Stimulated activated CD8-positive, alpha-beta memory T cell treated with anti-CD3 and anti-CD28 coated beads, Interleukin-15, amount 100 ng/mL, for 24 hours (primary cell): Measurements from ENCODE around the gene TOMM6.

Experiments
- DNase-seq: peaks from one replicate; pipeline ENCODE4 v3.0.0-alpha.2; 2020; ENCODE audit warnings: low read depth

The TOMM6 gene

GRCh38 chr6:41787219-41787917 lies at the start of gene TOMM6:
Gene TOMM6, plus strand, starts transcription at chr6:41787694. Its CDS starts 4 bp downstream, at chr6:41787698.
- peak; percentile 92 for DNase-seq

DNA sequence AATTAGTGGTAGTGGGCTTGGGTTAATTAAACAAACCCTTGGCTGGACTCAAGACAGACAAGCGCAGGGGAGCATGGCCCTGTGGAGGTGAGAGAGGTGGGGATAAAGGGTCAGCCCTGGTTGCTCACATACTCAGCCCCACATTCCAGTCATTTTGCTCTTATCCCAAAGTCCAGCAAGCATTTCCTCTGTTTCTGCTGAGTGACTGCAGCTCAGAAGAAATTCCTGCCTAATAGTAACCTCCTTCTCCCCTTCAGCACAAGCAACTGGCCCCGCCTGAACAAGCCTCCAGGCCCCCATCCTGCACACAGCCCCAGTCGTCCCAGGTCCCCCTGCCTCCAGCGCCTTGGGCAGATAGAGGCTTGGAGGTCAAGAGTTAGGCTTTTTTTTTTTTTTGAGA lies 48.5 kb upstream of the TOMM6 start:
- DNase-seq, result no peak

- DNase-seq, result no peak
These were observed 46.9 kb upstream of the TOMM6 start for GRCh38 chr6:41740366-41741162.

DNA sequence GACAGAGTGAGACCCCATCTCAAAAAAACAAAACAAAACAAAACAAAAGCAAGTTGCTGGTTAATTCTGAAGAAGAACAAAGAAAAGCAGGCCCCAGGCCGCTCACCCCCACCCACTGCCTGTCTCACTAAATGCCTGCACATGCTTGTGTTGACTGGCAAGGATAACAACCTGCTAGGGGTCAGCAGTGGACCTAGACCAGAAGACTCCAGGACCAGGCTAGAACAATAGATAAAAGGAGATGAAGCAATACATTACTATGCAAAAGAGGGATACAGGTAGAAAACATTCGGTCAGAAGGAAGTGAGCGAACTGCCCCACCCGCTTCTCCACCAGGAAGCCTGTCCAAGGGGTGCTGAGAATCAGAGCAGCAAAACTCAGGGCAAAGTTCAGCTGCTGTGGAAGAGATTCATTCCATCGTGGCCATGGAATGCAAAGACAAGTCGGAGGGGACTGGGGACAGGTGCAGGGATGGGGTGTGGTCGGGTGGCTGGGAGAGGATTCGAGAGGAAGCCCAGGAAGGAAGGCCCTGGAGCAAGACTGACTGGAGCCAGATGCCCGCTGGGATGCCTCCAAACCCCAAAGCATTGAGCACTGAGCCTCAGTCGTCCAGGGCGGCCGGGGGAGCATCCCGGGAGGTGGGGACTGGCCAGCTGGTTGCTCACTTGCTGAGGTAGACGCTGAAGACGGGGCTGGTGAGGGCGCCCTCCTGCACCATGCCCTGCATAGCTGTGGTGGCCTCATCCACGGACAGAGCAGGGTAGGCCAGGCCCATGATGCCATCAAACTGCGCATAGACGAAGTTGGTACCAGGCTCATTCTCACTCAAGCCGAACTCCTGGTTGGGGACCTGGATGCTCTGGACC lies 45.6 kb upstream of the TOMM6 start:
- DNase-seq, result no peak

- DNase-seq, result no peak
These were observed 43.9 kb upstream of the TOMM6 start for GRCh38 chr6:41743406-41744235.

- DNase-seq, result no peak
These were observed 43.2 kb upstream of the TOMM6 start for GRCh38 chr6:41744236-41744787.

DNA sequence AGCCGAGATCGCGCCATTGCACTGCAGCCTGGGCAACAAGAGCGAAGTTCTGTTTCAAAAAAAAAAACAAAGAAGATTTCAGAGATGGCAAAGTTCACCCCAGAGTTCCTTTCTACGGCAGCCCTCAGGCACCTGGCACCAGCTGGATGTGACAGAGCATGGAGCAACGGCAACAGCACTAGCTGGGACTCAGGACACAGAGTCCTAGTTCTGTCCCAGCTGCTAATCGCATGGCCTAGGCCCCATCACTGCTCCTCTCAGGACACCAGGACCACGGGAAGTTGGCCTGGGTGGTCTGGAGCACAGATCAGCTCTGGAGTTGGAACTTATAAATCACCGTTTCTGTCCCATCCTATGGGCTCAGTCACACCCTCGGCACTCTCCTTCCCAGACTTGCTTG lies 41.4 kb upstream of the TOMM6 start:
- DNase-seq, result no peak

- no peak for DNase-seq
These were observed 40.0 kb upstream of the TOMM6 start, which contains the start of gene PGC for GRCh38 chr6:41747256-41748101. Gene PGC, minus strand, starts transcription at chr6:41747397. Its CDS starts 63 bp downstream, at chr6:41747334.

DNA sequence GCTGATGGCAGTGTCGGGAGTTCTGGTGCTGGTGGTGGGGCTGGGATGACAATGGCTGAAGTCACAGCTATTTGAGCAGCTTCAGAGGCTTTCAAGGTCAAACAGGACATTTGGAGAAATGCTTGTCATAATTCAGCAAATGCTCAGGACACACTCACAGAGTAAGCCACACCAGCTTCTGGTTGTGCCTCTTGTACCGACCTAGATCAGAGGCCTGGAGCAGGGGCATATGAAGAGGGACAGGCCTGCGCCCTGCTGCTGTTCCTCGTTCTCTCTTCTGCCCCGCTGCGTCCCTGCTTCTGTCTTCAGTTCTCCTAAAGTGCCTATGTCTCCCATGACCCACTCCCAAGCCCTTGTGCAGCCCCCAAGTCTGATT lies 39.4 kb upstream of the TOMM6 start:
- DNase-seq, result no peak

DNA sequence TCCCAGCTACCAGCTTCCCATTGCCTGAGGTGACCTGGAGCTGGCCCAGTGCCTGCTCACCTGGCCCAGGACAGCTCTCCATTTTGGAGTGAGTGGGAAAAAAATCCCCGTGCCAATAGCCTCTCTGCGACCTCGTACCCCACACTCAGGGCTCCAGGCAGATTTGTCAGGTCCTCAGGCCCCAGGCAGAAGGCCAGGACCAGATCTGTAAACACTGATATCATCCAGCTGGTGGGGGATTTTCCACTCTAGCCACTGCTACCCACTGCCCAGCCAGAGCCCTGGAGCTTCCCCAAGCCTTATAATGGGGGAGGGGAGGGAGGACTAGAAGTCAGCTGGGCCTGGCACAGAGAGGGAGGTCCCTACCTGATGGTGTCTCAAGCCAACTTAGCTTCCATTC lies 39.0 kb upstream of the TOMM6 start:
- no peak for DNase-seq

- DNase-seq, result no peak
These were observed 37.1 kb upstream of the TOMM6 start for GRCh38 chr6:41750374-41750773.

- DNase-seq, result no peak
These were observed 31.6 kb upstream of the TOMM6 start for GRCh38 chr6:41755895-41756294.

DNA sequence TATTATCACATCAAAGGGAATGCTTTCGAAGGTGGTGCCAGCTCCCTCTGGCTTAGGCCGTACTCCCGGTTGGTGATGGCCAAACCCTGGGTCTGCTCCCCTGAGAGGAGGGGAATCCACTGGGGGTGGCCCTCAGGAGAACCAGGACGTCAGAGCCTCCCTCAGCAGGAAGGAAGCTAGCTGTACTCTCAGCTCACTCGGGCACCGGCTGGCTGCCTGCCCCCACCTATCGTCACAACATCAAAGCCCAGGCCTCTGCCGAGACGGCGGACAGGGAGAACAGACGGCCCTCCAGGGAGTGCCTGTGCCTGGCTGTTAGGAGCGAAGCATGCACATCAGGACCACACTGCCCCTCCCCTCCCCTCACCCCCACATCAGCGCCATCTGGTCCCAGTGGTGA lies 31.1 kb upstream of the TOMM6 start:
- DNase-seq, result no peak

DNA sequence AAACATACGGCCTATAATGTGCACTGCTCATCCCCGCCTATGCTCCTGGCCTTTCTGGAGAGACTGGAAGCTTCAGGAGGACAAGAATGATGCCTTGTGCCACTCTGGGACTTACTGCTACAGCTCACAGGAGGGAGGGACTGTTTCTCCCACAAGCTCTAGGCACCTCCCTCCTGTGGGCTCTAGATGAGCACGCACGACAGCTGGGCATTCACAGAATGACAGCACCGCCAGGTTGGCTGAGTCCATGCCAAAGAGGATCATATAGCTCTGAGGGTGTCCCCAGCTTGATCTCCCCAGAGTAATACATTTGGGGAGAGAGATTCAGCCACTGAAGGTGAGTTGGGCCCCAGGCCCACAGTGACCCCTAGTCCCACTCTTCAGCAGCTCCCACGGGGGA lies 30.2 kb upstream of the TOMM6 start:
- no peak for DNase-seq

GRCh38 chr6:41757931-41758640 lies 29.4 kb upstream of the TOMM6 start:
- DNase-seq, result no peak

GRCh38 chr6:41758641-41759035 lies 28.9 kb upstream of the TOMM6 start:
- DNase-seq, result no peak

DNA sequence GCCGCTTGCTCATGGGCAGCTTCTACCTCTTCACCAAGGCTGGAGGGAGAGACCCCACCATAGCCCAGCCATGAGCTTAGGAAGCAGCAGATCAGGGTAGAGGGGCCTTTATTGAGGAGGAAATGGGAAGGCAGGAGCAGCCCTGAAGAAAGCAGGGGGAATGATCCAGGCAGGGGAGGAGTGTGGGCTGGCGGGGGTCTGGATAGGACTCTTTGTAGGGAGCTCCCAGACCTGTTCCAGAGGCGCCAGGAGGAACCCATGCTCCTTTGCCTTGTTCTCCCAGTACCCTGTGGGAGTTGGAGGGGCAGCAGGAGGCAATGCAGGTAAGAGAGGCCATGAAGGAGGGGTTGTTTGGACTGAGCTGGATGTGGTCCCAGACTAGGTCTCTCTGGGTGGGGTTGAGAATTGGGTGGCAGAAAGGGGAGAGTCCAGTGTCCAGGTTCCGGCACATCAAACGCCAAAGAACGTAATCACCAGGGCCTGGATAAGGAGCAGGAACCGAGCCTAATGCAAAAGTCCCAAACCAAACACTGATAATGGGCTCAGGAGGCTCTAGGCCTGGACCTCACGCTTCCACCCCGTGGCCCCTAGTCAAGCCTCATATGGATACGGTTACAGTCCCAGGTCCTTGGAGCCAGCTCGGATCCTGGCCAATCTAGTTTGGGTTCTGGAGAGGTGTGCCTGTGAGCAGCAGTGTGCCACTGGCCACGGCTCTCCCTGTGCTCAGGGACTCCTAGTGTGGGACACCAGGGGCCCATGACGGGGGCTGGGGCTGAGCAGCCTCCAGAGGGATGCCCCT lies 28.2 kb upstream of the TOMM6 start:
- no peak for DNase-seq

DNA sequence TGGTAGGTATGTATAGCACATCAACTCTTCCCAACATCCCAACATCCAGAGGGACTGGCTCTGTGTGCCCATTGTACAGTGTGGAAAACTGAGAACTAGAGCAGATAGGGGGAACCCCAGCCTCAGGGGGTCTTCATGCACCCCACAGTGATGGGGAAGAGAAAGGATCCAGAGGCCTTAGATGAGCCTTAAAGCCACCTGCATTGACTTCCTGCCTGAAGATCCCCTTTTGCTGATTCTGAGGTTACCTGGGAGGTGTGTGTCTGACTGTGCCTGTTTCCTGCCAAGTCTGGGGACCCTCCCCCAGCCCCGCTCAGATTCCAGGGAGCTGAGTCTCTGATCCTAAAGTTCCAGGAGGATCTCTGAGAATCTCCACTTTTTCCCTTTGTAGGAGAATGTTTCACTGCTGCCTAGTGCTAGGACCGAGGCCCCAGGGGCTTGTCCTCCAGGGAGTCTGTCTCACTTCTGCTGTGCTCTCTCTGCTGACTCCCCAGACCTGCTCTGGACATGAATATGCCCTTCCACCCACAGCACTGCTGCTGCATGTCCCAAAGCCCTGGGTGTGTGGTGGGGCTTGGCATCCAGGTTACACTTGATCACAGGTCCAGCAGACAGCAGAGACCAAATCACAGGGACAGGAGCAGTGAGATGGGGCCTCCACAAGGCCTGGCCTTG lies 27.5 kb upstream of the TOMM6 start:
- no peak for DNase-seq
